Activated T-cell treated with anti-CD3 and anti-CD28 coated beads, Interleukin-2, amount 50 U/mL, for 1 hour (primary cell): Measurements from ENCODE around the gene ARL5A.

Source experiments
- DNase-seq: peaks from one replicate; pipeline ENCODE4 v3.0.0-alpha.2; 2020

Gene ARL5A

GRCh38 chr2:151761687-151762086 is 66.5 kb downstream of the ARL5A start:
- no peak for DNase-seq

GRCh38 chr2:151761193-151761592 is 67.0 kb downstream of the ARL5A start:
- DNase-seq = no peak

- DNase-seq = no peak
These were observed 68.0 kb downstream of the ARL5A start for GRCh38 chr2:151760139-151760650.

- DNase-seq = no peak
These were observed 69.5 kb downstream of the ARL5A start for GRCh38 chr2:151758744-151759143.

- no peak for DNase-seq
These were observed 70.4 kb downstream of the ARL5A start for GRCh38 chr2:151757861-151758260.

- no peak for DNase-seq
These were observed 71.4 kb downstream of the ARL5A start for GRCh38 chr2:151756820-151757219.

GRCh38 chr2:151754253-151754897 is 73.8 kb downstream of the ARL5A start:
- no peak for DNase-seq

GRCh38 chr2:151753540-151753939 is 74.7 kb downstream of the ARL5A start:
- no peak for DNase-seq
